ENCODE results near the gene DUSP28. TPM values are rescaled to one million over a fixed set of nuclear protein-coding genes. Genes with fewer than 3 reads are reported as not detected.
"Not testable (repeated sequence)": the region's sequence is repeated elsewhere in the genome, so short reads cannot be mapped to it uniquely, and the experiment has no call there.

DUSP28 gene
- polyA plus RNA-seq, 12 donors = 9.1 to 14.3 (median 12.6) TPM; not detected in 1

DNA sequence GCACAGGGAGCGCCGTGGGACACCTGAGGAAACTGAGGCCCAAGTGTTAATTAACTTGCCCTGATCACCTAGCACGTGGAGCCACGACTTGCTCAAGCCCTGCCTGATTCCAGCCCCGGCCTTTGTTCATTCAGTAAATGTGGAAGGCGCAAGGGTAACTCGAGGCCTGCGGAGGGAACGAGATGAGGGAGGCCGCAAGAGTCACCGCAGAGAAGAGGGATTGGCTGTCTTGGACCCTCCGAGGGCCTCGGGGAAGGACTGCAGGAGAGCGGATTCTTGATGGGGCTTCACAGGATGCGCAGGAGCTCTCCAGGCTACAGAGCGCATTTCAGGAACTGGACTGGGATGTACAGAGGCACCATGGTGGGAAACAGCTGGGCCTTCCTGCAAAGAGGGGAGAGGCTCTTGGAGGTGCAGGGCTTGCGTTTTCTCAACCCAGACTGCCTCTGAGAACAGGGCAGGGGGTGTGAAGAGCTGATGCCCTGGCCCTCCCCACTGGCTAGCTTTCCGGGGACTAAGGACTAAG lies 1.9 kb upstream of the DUSP28 start:
- DNase-seq = no peak

DNA sequence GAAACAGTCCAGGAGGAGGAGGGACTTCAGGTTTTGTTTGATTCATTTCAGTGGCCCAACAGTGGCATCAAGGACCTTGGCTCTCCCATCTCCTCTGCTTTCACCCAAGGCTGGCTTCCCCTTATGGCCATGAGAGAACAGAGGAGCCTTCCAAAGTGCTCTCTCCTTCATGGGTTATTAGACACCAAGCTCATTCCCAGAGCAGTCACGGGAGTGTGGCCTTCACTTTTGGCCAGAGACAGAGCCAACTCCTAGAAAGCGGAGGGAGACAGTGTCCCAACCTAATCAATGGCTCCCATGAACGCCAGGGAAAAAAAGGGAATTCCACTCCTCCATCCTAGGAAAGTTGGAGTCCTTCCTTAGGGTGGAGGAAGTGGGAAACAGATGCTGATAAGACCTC lies 871 bp upstream of the DUSP28 start:
- no peak for DNase-seq

DNA sequence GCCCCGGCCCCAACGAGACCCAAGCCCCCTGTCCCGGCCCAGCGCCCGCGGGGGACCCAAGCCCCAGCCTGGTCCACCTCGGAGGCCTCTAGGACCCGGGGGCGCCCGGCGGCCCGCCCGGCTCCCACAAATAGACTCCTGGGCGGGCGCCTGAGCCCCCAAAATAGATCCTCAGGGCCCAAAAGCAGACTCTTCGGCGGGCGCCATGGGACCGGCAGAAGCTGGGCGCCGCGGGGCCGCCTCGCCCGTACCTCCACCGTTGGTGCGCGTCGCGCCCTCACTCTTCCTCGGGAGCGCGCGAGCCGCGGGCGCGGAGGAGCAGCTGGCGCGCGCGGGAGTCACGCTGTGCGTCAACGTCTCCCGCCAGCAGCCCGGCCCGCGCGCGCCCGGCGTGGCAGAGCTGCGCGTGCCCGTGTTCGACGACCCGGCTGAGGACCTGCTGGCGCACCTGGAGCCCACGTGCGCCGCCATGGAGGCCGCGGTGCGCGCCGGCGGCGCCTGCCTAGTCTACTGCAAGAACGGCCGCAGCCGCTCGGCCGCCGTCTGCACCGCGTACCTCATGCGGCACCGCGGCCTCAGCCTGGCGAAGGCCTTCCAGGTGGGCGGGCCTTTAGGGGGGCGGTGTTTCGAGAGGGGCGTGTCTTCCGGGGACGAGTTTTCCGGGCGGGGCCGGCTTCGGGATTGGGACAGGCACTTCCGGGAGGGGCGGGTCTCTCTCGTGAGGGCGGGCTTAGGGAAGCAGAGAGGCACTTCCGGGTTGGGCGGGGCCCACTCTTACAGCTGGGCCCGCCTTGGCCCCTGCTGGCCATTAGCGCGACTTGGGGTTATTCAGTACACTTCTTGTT lies 545 bp downstream of the DUSP28 start:
- peak; percentile 99 for DNase-seq

DNA sequence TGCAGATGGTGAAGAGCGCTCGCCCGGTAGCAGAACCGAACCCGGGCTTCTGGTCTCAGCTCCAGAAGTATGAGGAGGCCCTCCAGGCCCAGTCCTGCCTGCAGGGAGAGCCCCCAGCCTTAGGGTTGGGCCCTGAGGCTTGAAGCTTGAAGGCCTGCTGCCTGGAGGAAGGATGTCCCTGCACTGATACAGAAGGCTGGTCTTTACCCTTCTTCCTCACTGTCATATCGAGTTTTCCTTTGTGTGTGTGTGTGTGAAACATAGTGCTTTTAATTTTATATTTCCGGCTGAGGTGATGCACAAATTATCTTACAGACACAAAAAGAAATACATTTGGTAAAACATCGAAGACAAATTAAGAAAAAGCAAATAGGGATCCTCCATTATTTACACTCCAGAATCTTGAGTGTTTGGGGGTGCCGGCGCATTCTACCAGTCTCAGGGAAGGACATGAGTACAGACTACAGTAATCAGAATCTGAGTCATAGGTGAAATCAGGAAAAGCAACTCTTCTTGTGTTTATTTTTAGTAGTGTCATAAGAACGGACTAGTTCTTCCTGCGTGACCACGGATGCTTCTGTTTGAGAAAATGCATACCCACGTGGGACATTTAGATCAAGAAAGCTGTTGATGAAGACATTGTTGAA lies 1.3 kb downstream of the DUSP28 start:
- DNase-seq = no peak

DNA sequence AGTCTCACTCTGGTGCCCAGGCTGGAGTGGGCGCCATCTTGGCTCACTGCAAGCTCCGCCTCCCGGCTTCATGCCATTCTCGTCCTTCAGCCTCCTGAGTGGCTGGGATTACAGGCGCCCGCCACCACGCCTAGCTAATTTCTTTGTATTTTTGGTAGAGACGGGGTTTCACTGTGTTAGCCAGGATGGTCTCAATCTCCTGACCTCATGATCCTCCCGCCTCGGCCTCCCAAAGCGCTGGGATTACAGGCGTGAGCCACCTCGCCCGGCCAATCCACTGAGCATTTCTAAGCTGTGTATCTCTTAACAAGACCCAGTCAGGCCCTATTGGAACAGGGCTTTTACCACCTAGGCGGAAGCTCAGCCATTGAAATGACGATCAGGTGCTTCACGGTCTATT lies 3.1 kb downstream of the DUSP28 start:
- DNase-seq = not testable (repeated sequence)

DNA sequence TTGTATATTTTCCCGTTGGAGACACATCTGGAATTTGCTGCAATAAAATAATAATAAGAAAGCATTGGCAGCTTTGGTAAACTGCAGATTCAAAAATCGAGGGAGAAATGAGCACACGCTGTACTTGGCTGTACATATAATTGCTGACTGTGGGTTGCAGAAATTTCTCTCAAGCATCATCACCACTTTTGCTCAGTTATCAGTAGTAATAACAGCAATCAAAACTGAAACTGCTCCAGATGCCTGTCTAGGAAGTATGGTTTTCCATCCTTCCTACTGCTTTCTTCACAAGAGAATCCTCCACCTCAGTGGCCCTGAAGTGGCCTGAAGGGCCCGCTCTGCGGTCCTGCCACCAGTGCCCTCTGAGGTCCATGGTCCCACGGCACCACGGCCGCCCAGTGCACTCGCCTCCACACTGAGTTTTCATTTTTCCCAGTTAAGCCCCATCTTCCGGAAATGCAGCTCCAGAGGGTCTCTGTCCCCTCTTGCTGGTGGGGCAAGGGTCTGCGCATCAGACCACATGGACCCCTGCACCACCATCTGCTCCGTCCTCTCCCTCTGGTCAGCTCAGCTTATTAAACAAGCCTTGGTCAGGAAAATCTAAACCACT lies 3.9 kb downstream of the DUSP28 start:
- DNase-seq = no peak

DNA sequence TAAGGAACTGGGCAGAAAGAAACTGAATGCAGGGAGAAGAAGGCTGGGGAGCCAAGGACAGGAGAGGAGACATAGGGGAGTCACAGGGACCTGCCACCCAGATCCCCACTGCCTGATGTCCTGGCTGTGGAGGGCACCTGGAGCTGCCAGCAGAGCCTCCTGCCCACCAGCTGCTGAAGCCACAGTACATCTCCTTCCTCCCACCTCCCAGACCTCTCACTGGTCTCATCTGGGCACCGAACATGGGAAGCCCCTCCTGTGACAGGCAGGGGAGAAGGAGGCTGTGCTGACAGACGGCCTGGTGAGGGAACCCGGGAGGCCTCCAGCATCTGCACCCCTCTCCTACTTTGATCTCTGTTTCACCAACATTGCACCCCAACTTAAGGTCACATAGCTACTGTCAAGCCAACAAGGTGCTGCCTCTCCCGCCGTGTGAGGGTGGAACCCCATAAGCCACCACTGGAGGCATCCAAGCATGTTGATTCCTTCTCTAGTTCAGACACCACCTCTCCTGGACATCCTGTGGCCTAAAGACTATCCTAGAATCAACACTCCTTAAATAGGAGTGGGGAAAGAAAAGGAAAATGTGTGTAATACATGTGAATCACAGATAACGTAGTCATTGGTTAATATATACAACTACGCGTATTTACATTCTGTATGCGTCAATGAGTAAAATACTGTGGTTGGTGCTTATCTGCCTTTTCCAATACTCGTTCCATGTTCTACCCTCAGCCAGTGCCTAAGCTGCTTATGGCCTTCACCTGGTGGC lies 4.6 kb downstream of the DUSP28 start:
- DNase-seq = no peak

DNA sequence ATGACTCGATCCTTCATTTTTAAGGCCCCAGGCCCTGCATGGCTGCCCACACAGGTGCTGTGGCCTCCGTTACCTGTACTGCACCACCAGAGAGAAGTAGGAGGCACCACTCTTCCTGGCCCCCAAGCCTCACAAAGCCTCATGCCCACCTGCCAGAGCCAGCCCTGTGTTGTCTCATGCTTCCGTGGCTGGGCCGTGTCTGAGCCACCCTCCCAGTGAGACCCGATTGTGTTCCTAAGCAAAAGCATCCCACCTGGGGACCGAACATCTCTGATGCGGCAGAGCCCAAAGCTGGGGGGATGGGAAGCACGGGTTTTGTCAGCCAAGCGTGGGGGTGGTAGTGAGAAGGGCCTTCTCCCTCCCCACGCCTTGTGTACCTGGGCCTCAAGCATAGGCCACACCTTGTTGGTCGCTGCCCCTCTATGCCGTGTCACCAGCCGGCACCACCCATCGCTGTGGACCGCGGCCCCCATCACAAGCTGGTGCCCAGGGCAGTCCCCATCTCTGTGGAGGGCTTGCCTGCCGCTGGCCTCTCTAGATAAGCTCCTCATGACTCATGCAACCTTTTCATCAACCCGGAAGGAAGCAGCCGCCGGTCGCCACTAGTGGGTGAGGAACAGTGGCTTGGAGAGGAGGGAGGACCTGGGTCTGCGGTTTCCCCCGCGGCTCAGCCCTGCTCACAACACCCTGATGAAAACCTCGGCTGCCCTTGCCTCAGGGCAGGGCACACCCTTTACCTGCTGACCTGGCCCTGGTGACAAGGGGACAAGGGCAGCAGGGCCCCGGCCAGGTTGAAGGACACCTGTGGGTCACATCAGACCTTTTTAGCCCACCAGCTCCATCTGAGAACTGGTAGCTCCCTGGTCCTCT lies 5.4 kb downstream of the DUSP28 start:
- no peak for DNase-seq

DNA sequence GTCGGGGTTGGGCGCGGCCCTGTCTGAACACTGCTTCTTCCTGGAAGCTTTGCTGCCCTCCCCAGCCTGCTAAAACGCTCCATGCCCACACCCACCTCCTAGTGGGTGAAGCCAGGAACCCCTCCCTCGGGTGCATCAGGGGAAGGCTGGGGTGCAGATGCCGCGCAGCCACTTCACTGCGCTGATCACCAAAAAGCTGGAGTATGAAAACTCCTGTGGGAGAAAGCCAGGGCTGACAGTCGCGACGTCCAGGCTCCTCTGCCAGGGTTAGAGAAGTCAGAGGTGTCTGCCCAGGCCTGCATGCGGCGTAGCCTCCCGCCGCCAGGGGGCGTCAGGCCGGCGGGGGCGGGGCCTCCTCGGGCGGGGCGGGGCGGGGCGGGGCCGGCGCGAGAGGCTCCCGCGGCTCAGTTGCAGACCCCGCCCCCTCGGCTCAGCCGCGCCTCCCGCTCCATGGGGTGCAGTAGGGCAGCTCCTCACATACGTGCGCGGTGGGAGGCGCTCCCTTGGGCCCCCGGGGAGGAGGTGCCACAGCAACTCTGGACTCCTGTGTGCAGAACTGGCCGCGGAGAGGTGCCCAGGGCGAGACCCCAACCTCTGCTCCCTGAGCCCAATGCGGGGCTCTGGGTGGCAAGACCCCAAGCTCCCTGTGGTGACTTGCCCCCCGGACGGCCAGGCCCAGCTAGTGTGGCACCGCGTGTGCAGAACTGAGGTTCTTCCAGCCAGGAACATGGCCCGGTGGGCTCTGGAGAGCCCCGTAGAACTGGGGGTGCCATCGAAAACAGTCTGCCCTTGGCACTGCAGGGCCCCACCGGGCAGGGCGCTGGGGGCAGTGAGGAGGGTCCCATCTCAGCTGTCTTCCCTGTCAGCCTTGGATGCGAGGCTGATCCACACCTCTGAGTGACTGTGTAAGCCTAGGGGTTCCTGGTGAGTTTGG lies 6.3 kb downstream of the DUSP28 start:
- DNase-seq = peak; percentile 73

DNA sequence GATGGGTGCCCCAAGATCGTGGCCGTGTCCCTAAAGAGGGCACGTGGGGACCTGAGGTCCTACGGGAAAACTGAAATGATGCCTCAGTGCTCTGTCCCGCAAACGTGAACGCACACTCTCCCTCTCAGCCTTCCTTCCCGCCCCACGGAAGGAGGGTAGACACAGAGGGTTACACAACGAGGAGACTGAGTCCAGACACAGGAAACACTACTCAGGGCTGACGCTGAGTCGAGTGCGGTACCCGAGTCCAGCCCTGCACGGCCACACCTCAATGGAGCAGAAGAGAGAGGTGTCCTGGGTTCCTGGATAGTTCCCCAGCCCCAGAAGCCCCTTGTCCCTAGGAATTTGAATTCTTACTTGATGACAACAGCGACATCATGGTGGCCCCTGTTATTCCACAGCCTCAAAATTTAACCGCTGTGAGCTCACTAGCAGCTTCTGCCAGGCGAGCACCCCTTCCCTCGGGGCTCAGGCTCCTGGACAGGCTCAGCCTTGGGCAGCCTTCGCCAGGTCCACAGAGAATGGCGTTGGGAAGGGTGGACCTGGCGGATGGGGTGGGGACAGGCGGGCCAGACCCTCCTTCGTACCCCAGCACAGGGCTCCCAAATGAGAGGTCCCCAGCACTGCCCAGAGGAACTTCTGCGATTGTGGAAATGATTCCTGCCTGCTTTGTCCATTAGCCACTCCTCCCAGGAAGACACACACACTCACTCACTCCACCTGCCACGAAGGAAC lies 7.1 kb downstream of the DUSP28 start:
- DNase-seq = no peak

DNA sequence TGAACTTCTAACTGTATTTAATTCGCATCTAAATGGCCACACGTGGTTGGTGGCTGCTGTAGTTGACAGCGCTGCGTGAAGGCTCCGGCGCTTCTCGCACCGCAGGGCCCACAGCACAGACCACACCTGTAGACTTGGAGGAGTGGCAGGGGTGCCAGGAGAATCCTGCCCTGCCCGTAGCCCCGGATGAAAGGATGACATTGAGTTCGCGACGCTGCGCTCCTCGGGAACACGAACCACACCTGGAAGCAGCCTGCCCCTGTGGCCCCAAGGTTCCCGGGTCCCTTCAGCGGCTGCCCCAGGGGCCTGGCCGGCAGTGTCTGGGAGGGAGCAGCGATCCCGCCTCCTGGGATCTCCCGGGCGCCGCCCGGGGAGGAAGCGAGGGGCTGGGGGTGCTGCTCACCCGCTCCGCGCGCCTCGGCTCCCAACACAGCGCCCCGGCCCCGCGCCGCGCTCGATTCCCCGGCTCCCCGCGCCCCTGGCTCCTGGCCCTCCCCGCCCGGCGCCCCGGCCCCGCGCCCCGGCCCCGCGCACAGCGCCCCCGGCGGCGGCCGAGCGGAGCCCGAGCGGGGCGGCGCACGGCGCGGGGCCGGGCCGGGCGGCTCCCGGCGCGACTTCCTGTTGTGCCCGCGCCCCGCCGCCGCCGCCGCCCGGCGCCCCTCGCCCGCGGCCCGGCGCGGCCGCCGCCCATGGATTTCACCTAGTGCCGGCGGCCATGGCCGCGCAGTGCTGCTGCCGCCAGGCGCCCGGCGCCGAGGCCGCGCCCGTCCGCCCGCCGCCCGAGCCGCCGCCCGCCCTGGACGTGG lies 7.9 kb downstream of the DUSP28 start, which contains the start of gene RNPEPL1:
Gene RNPEPL1, plus strand, starts transcription at position 613 of the 806 bp plus-strand sequence. Its CDS starts 103 bp downstream, at position 716.
- no peak for DNase-seq

DNA sequence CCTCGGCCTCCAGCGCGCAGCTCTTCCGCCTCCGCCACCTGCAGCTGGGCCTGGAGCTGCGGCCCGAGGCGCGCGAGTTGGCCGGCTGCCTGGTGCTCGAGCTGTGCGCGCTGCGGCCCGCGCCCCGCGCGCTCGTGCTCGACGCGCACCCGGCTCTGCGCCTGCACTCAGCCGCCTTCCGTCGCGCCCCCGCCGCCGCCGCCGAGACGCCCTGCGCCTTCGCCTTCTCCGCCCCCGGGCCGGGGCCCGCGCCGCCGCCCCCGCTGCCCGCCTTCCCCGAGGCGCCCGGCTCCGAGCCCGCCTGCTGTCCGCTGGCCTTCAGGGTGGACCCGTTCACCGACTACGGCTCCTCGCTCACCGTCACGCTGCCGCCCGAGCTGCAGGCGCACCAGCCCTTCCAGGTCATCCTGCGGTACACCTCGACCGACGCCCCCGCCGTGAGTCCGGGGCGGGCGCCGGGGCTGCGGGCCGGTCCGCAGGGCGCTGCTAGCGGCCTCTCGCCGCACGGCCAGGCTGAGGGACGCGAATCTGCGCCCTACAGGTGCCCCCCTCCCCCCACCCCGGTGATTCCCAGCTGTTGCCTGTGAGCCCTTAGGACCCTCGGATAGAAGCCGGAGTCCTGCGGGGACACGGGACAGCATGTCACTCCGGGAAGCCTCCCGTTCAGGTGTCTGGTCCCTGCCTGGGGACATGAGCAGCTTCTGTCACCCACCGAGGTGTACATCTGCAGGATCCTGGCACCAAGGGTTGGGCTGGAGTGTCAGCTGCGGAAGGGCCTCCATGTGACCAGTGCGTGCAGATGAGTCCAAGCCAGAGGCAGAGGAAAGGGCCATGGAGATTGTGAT lies 8.7 kb downstream of the DUSP28 start:
- DNase-seq = peak; percentile 68

DNA sequence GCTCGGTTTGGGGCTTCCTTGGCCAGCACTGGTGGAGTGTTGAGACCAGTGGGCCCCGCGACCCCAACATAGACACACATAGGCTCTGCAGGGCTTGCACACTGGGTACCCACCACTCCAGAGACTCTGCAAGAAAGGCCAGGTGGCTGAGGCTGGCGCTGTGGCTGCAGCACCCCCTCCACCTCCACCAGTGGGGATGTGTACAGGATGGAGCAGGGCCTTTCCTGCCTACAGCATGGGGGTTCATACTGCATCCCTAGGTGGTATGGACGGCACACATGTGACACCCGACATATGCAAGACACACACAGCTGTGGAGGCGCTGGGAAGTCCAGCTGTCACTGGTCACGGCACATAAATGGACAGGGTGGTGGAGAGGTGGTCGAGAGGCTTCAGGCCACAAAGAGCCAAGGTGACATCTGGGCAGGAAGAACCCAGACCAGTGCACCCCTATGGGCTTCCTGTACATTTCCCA lies 9.4 kb downstream of the DUSP28 start:
- DNase-seq = no peak

DNA sequence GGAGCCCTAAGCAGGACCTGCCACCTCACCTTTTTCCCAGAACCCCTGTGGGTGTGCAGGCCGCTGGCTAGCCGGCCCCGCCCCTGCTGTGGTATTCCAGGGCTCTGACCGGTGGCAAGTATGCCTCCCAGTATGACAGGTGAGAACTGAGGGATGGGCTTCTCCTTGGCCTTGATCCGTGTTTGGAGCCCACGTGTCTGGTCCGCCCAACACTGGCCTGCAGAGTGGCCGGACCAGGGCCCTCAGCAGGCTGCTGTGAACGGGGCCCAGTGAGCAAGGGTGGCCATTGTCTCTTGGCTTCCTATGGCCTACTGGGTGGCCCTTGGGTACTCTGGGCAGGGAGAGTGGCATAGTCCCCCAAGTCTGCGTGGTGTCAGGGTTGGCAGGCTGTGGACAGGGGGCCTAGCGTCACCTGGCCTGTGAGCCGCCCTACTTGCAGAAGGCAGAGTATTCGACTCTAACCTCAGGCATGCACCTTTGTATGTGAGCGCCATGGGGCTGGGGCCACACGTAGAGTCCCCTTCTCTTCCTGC lies 9.9 kb downstream of the DUSP28 start:
- DNase-seq = no peak

DNA sequence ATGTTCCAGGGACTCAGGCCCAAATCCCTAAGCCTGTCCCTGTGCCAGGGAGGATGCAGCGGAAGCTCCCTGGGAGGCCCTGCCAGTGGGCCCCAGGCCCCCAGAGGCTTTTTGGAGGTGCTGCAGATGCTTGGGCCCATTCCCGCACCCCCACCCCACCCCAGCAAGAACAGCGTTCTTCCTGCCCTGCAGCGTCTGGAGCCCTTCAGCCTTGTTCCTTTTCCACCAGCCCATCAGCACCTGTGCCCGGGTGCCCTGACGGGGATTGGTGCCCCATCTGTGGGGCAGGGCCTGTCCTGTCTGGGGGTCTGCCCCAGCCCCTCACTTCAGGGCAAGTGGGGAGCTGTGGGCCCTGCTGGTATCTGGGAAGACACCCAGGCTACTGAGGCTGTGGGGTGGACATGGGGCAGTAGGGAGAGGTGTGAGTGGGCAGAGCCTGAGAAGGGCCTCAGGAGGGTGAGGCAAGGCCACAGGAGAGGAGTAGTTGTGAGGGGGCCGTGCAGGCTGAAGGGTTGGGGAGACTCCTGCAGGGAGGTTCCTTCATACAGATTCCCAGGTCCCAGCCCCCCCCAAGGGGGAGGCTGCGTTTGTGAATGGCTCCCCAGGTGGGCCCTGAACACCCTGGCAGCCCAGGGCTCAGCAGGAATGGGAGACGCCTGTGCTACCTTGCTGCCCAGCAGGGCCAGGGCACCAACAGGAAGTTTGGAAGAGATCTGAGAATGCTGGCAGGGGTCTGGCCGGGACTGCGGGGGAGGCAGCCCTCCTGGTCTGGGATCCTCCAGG lies 10.6 kb downstream of the DUSP28 start:
- DNase-seq = no peak
